ENCODE data around the gene MAP4K3. TPM values are rescaled to one million over a fixed set of nuclear protein-coding genes. Genes with fewer than 3 reads are reported as not detected.

Gene MAP4K3
- total RNA-seq, 3 donors from 2014 or later, result 32.7 to 50.4 (median 39.9) TPM

- Histone ChIP-seq H3K4me3 (no peak overlapping the region), H3K36me3 (ENCODE audit: low read depth) (no peaks in the 10 kb centered on the region), H3K9me3 (no peaks in the 10 kb centered on the region), H3K4me1 (ENCODE audit: low read depth) (no peaks in the 10 kb centered on the region)
- ATAC-seq (no peak), DNase-seq (no peak)
- intact Hi-C loops (cut with DNase I, micrococcal nuclease), result no loop called here
- TF ChIP-seq CTCF (IDR thresholded peaks at IDR 0.05), result no peak
Measured at GRCh38 chr2:39234754-39235153, 202.3 kb downstream of the MAP4K3 start.

GRCh38 chr2:39232141-39232540, 204.9 kb downstream of the MAP4K3 start:
- ATAC-seq (no peak), DNase-seq (no peak)
- H3K4me3 ChIP-seq, result no peak overlapping the region
- no peaks in the 10 kb centered on the region for H3K9me3 ChIP-seq
- TF ChIP-seq CTCF (IDR thresholded peaks at IDR 0.05), result no peak
- no peaks in the 10 kb centered on the region for H3K4me1 ChIP-seq (ENCODE audit: low read depth)
- H3K36me3 ChIP-seq (ENCODE audit: low read depth), result no peaks in the 10 kb centered on the region
- intact Hi-C loops (cut with DNase I, micrococcal nuclease), result no loop called here

GRCh38 chr2:39228413-39229209, 208.5 kb downstream of the MAP4K3 start:
- no peak overlapping the region for H3K4me3 ChIP-seq
- ATAC-seq, result no peak
- intact Hi-C loops (cut with DNase I, micrococcal nuclease), result loop anchor here (5.0 kb wide), 2 partner anchors 166 to 281 kb away; no protein-coding TSS in a partner anchor
- H3K9me3 ChIP-seq, result no peaks in the 10 kb centered on the region
- no peaks in the 10 kb centered on the region for H3K4me1 ChIP-seq (ENCODE audit: low read depth)
- DNase-seq, result peak in 1 of 3 donors; percentile 7
- H3K36me3 ChIP-seq (ENCODE audit: low read depth), result no peaks in the 10 kb centered on the region
- no peak for TF ChIP-seq CTCF (IDR thresholded peaks at IDR 0.05)

GRCh38 chr2:39227628-39228412, 209.3 kb downstream of the MAP4K3 start:
- ATAC-seq (peak; percentile 96), DNase-seq (peak; percentile 77 to 83 (median 83))
- Histone ChIP-seq H3K9me3 (no peaks in the 10 kb centered on the region), H3K4me3 (no peak overlapping the region), H3K4me1 (ENCODE audit: low read depth) (no peaks in the 10 kb centered on the region), H3K36me3 (ENCODE audit: low read depth) (no peaks in the 10 kb centered on the region)
- TF ChIP-seq CTCF (IDR thresholded peaks at IDR 0.05), result peak; percentile 68
- intact Hi-C loops (cut with DNase I, micrococcal nuclease), result loop anchor here (5.0 kb wide), 2 partner anchors 166 to 281 kb away; no protein-coding TSS in a partner anchor

- intact Hi-C loops (cut with DNase I, micrococcal nuclease), result loop anchor here (5.0 kb wide), 2 partner anchors 163 to 278 kb away; no protein-coding TSS in a partner anchor
- Histone ChIP-seq H3K36me3 (ENCODE audit: low read depth) (no peaks in the 10 kb centered on the region), H3K9me3 (no peaks in the 10 kb centered on the region), H3K4me3 (no peak overlapping the region), H3K4me1 (ENCODE audit: low read depth) (no peaks in the 10 kb centered on the region)
- DNase-seq (no peak), ATAC-seq (no peak)
- TF ChIP-seq CTCF (IDR thresholded peaks at IDR 0.05), result no peak
Measured at GRCh38 chr2:39225567-39225966, 211.5 kb downstream of the MAP4K3 start.
